ACC112 (cell line): ENCODE measurements around the gene GPS1.

ENCODE experiments used
- H2AFZ ChIP-seq: fragments of 200-600 bp; sonication (generic); one replicate; pipeline ENCODE4 v1.6.0; 2017; ENCODE audit warnings: antibody characterized with exemption, low read length; ENCODE audit not compliant: unreplicated experiment
- H3K27ac ChIP-seq: fragments of 200-600 bp; sonication (generic); 2 replicates; pipeline ENCODE4 v1.5.1; 2014; ENCODE audit warnings: low read depth, mild to moderate bottlenecking, antibody characterized with exemption, low read length, moderate library complexity
- H3K27me3 ChIP-seq: fragments of 200-600 bp; sonication (generic); 2 replicates; pipeline ENCODE4 v1.6.1; 2014; ENCODE audit warnings: mild to moderate bottlenecking, antibody characterized with exemption, low read length, moderate library complexity, mixed read lengths; ENCODE audit not compliant: insufficient read depth
- H3K36me3 ChIP-seq: fragments of 200-600 bp; sonication (generic); 2 replicates; pipeline ENCODE4 v1.6.1; 2016; ENCODE audit warnings: mild to moderate bottlenecking, antibody characterized with exemption, low read length, moderate library complexity, mixed read lengths; ENCODE audit not compliant: insufficient read depth
- H3K4me1 ChIP-seq: fragments of 200-600 bp; sonication (generic); one replicate; pipeline ENCODE4 v1.6.1; 2016; ENCODE audit warnings: low read length, mixed read lengths; ENCODE audit not compliant: insufficient read depth, unreplicated experiment, control insufficient read depth
- H3K4me3 ChIP-seq: fragments of 200-600 bp; sonication (generic); 2 replicates; pipeline ENCODE4 v1.5.1; 2014; ENCODE audit warnings: mild to moderate bottlenecking, low read depth, low read length
- H3K79me2 ChIP-seq: fragments of 200-600 bp; sonication (generic); one replicate; pipeline ENCODE4 v1.6.0; 2016; ENCODE audit warnings: low read length; ENCODE audit not compliant: control insufficient read depth, unreplicated experiment, insufficient read depth

GPS1 gene

DNA sequence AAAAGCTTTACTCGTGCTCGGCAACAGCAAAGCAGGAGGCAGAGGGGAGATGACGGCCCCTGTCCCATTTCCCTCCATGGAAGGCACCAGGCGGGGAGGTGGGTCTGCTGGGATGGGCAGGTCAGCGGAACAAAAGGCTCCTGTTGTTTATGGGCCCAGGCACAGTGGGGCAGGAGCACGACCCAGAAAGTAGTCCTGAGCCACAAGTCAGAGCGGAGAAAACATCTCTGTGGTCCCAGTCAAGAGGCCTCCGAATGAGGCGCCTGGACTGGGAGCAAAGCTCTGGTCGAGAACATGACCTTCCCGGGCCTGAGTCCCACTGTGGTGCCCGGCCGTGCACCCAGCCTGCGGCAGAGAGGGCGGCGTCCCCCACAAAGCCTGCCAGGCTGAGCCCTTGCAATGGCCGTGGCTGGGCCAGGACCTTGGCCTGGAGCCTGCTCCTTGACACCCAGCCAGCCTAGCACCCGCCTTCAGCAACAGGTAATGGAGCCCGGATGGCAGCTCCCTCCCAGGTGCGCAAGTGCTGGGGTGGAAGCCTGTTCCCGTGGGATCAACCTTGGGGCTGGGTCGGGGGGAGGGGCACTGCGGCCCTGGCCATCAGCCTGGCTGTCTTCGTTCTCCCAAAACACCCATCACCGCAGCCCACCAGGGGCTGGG lies 3.7 kb upstream of the GPS1 start:
- no peaks in the 10 kb centered on the region for H3K36me3 ChIP-seq
- H3K27ac ChIP-seq = no peak overlapping the region
- no peak overlapping the region for H3K4me3 ChIP-seq
- H3K79me2 ChIP-seq = peaks cover 12% of the 10 kb centered on the region
- H2AFZ ChIP-seq = no peak overlapping the region
- H3K4me1 ChIP-seq = peaks cover 3% of the 10 kb centered on the region
- no peaks in the 10 kb centered on the region for H3K27me3 ChIP-seq

DNA sequence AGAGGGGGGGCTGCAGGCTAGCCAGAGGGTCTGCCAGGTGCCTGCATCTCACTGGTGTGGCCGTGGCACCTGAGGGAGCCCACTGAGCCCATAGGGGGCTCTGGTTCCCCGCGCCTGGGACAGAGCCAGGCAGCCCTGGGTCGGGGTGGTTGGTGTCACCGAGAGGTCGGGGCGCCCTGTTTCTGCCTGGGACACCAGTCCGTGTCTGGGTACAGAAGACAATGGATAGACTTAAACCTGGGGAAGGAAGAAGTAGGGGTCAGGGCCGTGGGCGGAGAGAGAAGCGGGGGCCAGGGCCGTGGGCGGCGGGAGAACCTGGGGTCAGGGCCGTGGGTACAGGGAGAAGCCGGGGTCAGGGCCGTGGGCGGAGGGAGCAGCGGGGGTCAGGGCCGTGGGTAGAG lies 3.1 kb upstream of the GPS1 start:
- H3K79me2 ChIP-seq = peaks cover 17% of the 10 kb centered on the region
- H3K27me3 ChIP-seq = no peaks in the 10 kb centered on the region
- no peaks in the 10 kb centered on the region for H3K36me3 ChIP-seq
- H2AFZ ChIP-seq = no peak overlapping the region
- no peak overlapping the region for H3K4me3 ChIP-seq
- H3K4me1 ChIP-seq = peaks cover 6% of the 10 kb centered on the region
- no peak overlapping the region for H3K27ac ChIP-seq

DNA sequence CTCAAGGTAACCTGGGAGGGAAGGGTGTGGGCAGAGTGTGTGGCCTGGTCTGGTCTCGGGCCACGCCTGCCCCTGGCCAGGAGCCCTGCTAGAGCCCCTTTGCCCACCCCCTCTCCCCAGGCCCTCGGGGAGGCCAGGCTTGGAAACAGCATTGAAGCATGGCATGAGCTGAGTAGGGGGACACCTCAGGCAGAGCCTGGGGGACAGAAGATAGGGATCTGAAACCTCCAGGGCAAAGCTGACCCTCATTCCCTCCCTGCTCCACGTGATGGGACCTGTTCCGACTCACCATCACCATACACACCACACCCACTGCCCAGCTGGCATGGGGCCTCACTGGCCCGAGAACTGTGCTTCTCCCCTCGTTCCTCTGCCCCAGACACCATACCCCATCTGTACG lies 2.6 kb upstream of the GPS1 start:
- Histone ChIP-seq H3K27ac (no peak overlapping the region), H3K27me3 (no peaks in the 10 kb centered on the region), H3K4me1 (peaks cover 6% of the 10 kb centered on the region), H2AFZ (no peak overlapping the region), H3K36me3 (no peaks in the 10 kb centered on the region), H3K79me2 (peaks cover 21% of the 10 kb centered on the region), H3K4me3 (no peak overlapping the region)

DNA sequence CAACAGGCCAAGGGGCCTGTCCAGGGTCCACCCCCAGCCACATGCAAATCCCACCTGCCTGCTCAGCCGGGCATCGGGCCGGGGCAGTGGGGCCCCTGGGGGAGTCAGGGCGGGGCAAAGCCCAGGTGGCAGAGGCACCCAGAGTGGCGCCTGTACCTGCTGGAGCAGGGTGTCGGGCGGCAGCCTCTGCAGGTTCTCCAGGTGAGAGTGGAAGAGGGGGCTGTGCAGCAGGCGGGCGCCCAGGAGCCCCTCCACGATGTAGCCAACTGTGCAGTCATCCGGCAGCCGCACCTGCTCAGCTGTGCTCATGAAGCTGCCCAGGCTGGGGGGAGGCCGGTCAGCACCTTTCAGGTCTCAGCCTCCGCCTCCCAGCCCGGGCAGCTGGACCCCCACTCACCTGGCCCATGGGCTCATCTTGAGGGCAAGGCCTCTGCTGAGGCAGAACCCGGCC lies 2.2 kb upstream of the GPS1 start:
- Histone ChIP-seq H3K36me3 (no peaks in the 10 kb centered on the region), H3K27ac (no peak overlapping the region), H3K4me1 (peaks cover 6% of the 10 kb centered on the region)

DNA sequence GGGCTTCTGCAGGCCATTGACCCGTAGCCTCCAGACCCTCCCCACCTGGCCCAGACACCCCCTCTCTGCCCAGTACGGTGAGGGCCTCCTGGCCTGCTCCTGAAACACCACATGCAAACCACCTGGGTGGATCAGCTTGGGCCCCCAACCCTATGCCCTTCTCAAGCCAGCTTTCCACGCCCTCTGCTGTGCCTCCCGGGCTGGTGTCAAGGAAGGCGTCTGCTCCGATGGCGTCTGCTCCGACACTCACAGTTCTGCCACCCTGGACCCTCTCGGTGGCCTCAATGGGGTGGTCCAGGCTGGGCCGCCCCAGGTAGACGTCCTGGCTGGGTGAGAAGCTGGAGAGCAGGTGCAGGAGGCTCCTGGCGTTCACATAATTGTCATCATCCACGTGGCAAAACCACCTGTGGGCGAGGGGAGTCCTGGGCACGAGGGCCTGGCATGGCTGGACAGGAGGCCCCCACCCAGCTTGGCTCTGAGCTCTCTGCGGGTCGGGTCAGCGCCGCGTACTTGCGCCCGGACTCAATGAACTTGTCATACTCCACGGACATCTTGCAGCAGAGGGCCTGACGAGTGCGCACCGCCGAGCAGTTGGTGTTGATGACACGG lies 1.4 kb upstream of the GPS1 start:
- no peak overlapping the region for H3K27ac ChIP-seq
- H3K79me2 ChIP-seq = peaks cover 21% of the 10 kb centered on the region
- no peaks in the 10 kb centered on the region for H3K36me3 ChIP-seq
- peaks cover 6% of the 10 kb centered on the region for H3K4me1 ChIP-seq
- peak overlapping the region; percentile 88 for H3K4me3 ChIP-seq
- H2AFZ ChIP-seq = no peak overlapping the region
- H3K27me3 ChIP-seq = no peaks in the 10 kb centered on the region

More for the DNA sequence above, 2.2 kb upstream of the GPS1 start:
- Histone ChIP-seq H2AFZ (no peak overlapping the region), H3K4me3 (no peak overlapping the region; the same call in 1 of the 2 replicates), H3K79me2 (peaks cover 21% of the 10 kb centered on the region), H3K27me3 (no peaks in the 10 kb centered on the region)

DNA sequence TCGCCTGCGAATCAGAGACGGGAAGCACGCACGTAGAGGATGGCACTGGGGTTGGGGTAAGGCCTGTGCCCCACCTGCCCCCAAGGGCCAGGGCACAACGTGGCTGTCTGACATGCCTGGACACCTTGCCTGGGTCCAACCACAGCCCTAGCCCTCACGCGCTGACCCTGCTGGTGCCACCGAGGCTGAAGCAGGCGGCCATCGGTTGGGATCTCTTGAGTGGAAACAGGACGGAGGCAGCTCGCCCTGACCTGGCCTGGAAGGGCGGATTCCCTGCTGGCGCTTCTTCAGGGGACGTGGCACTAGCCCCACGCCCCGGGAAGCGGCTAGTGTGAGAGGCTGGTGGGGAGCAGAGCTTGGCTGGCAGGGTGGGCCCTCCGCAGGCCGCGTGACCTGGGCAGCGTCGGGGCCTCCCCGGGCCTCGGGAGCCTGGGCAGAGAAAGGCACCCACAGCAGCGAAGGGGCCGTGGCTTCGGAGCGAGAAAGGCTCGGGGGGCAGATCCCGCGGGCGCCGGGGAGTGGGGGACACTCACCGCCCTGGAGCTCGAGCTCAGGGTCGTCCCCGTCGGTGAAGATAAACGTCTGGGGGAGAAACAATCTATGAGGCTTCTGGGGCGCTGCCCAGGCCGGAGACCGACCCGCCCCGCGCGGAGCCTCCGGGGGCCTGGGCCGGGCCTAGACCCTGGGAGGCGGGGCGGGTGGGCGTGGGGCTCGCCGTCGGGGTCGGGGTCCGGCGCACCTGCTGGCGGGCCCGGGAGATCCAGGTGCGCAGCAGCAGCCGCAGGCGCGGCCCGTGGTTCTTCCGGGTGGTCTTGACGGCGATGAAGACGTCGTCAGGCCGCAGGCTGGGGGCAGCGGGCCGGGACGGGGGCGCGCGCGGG lies 697 bp upstream of the GPS1 start:
- Histone ChIP-seq H3K27me3 (no peaks in the 10 kb centered on the region), H3K4me1 (peaks cover 6% of the 10 kb centered on the region), H3K4me3 (peak overlapping the region; percentile 88), H2AFZ (no peak overlapping the region), H3K36me3 (no peaks in the 10 kb centered on the region), H3K79me2 (peaks cover 21% of the 10 kb centered on the region), H3K27ac (no peak overlapping the region)

DNA sequence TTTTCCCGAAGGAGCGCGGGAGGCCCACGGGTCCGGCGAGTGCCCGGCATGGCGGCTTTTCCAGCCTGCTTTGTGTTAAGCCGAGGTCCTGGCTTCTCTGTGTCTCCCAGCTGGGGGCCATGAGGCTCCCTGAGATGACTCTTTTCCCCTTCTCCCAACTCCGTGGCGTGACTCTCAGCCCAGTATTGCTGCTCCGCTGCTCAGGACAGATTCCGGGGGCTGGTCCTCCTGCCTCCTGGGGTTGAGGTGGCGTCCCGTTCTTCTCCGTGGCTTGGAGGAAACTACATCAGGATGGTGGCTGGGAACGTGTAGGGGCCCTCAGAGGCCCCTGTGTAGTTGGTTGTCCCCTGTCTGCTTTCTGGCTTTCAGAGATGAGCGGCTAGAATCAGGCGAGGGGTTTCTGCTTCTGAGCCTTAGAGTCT lies 951 bp downstream of the GPS1 start:
- H3K36me3 ChIP-seq = peaks cover 4% of the 10 kb centered on the region; the same call in 1 of the 2 replicates
- H2AFZ ChIP-seq = no peak overlapping the region
- no peak overlapping the region for H3K27ac ChIP-seq
- H3K4me3 ChIP-seq = peak overlapping the region; percentile 88
- H3K79me2 ChIP-seq = peaks cover 21% of the 10 kb centered on the region
- H3K4me1 ChIP-seq = peaks cover 6% of the 10 kb centered on the region
- H3K27me3 ChIP-seq = no peaks in the 10 kb centered on the region

DNA sequence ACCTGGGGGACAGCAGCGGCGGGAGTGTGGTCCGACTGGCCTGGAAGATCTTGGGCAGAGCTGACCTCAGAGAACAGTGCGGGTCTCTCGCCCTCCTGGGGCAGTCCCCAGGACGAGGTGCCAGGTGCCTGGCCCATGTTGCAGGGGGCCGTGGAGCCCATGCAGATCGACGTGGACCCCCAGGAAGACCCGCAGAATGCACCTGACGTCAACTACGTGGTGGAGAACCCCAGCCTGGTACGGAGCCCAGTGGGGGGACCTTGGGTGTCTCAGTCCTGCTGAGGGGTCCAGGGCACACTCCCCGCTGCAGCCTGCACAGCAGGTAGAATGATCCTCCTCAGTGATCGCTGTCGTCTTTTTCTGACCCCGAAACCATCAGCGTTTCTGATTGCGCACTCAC lies 1.4 kb downstream of the GPS1 start:
- Histone ChIP-seq H3K36me3 (peaks cover 4% of the 10 kb centered on the region; the same call in 1 of the 2 replicates), H3K79me2 (peaks cover 21% of the 10 kb centered on the region), H3K4me3 (peak overlapping the region; percentile 88), H3K4me1 (peaks cover 6% of the 10 kb centered on the region), H3K27ac (no peak overlapping the region), H2AFZ (no peak overlapping the region), H3K27me3 (no peaks in the 10 kb centered on the region)

DNA sequence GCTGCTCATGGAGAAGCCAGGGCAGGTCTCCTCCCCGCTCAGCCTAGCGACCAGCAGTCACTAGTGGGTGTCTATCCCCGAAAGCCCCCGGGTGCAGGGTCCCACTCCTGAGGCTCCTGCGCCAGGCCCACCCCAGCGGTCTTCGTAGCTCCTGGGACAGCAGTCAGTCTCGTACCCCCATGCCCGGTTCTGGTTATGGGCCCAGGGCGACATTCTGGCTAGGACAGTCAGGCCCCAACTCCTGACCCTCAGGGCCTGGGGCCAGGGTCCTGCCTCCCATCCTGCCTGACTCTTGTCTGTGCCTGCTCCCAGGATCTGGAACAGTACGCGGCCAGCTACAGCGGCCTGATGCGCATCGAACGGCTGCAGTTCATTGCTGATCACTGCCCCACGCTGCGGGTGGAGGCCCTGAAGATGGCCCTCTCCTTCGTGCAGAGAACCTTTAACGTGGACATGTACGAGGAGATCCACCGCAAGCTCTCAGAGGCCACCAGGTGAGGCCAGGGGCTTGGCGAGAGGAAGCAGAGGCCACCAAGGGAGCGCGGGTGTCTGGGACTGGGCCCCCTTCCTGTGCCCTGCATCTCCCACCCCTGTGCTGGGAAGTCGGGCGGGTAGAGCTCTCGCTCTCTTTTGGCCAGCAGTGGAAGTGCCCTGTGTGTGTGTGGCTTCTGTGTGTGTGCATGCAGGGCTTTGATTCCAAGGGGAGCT lies 2.0 kb downstream of the GPS1 start:
- peaks cover 21% of the 10 kb centered on the region for H3K79me2 ChIP-seq
- peaks cover 6% of the 10 kb centered on the region for H3K4me1 ChIP-seq
- peaks cover 4% of the 10 kb centered on the region; the same call in 1 of the 2 replicates for H3K36me3 ChIP-seq
- peak overlapping the region; percentile 88; the same call in 1 of the 2 replicates for H3K4me3 ChIP-seq
- H3K27ac ChIP-seq = no peak overlapping the region
- H2AFZ ChIP-seq = no peak overlapping the region
- H3K27me3 ChIP-seq = no peaks in the 10 kb centered on the region

DNA sequence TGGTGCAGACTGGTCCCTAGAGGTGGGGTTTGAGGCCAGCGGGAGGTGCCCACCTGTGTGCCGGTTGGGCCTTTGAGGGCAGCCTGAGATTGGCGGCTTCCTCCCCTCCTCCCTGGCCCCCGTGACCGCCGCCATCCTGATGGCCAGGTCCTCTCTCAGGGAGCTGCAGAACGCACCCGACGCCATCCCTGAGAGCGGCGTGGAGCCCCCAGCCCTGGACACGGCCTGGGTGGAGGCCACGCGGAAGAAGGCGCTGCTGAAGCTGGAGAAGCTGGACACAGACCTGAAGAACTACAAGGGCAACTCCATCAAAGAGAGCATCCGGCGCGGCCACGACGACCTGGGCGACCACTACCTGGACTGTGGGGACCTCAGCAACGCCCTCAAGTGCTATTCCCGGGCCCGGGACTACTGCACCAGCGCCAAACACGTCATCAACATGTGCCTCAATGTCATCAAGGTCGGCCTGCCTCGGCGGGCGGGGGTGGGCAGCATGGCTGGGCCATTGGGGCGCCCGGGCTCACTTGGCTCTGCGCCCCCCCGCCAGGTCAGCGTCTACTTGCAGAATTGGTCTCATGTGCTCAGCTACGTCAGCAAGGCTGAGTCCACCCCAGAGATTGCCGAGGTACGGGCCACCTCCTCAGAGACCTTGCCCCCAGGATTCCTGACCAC lies 2.8 kb downstream of the GPS1 start:
- Histone ChIP-seq H3K4me3 (no peak overlapping the region), H3K4me1 (peaks cover 6% of the 10 kb centered on the region), H3K36me3 (peaks cover 4% of the 10 kb centered on the region; the same call in 1 of the 2 replicates), H3K27me3 (no peaks in the 10 kb centered on the region), H3K27ac (no peak overlapping the region), H2AFZ (no peak overlapping the region), H3K79me2 (peaks cover 21% of the 10 kb centered on the region)
